ENCODE data around the gene GHDC. TPM values are rescaled to one million over a fixed set of nuclear protein-coding genes. Genes with fewer than 3 reads are reported as not detected.

Gene GHDC, protein sequence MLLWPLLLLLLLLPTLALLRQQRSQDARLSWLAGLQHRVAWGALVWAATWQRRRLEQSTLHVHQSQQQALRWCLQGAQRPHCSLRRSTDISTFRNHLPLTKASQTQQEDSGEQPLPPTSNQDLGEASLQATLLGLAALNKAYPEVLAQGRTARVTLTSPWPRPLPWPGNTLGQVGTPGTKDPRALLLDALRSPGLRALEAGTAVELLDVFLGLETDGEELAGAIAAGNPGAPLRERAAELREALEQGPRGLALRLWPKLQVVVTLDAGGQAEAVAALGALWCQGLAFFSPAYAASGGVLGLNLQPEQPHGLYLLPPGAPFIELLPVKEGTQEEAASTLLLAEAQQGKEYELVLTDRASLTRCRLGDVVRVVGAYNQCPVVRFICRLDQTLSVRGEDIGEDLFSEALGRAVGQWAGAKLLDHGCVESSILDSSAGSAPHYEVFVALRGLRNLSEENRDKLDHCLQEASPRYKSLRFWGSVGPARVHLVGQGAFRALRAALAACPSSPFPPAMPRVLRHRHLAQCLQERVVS
- 15.7 to 22.8 TPM (median 21.1 TPM) in 5 replicates for total RNA-seq (2022; extraction: Qiagen RNA extraction)

DNA sequence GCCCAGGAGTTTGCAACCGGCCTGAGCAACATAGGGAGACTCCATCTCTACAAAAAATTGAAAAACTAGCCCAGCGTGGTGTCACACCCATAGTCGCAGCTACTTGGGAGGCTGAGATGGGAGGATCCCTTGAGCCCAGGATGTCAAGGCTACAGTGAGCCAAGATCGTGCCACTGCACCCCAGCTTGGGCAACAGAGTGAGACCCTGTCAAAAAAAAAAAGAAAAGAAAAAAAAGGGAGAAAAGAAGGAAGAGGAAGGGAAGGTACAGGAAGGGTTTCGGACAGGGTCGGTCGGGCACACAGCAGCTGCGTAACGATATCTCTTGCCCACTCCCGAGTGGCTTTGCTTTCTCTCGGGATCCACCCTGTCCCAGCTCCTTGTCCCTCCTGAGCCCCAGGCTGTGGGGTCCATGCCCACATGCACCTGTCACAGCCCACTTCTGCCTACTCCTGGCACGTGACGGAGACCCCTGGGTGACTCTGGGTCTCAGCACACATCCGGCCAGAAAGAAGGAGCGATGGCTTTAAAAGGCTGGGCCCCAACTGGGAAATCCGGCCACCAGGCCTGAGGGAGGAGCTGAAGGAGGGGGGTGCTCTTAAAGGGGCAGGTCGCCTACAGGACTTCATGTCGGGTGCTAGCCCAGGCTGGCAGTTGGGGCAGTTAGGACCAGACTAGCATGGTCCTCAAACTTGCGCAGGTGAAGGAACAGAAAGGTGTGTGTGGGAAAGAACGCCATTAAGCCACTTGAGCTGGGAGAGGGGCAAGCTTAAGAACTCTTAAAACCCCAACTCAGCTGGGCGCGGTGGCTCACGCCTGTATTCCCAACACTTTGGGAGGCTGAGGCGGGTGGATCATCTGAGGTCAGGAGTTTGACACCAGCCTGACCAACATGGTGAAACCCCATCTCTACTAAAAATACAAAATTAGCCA, at the start of gene GHDC:
Gene GHDC (minus strand): TSS at position 526 of the 931 bp plus-strand sequence. CDS start 913 bp downstream, outside the sequence.

GRCh38 chr17:42184713-42185620, 9.3 kb downstream of the GHDC start, which contains the start of gene HCRT:
Gene HCRT, minus strand, starts transcription at chr17:42185452. Its CDS starts 87 bp downstream, at chr17:42185365.

DNA sequence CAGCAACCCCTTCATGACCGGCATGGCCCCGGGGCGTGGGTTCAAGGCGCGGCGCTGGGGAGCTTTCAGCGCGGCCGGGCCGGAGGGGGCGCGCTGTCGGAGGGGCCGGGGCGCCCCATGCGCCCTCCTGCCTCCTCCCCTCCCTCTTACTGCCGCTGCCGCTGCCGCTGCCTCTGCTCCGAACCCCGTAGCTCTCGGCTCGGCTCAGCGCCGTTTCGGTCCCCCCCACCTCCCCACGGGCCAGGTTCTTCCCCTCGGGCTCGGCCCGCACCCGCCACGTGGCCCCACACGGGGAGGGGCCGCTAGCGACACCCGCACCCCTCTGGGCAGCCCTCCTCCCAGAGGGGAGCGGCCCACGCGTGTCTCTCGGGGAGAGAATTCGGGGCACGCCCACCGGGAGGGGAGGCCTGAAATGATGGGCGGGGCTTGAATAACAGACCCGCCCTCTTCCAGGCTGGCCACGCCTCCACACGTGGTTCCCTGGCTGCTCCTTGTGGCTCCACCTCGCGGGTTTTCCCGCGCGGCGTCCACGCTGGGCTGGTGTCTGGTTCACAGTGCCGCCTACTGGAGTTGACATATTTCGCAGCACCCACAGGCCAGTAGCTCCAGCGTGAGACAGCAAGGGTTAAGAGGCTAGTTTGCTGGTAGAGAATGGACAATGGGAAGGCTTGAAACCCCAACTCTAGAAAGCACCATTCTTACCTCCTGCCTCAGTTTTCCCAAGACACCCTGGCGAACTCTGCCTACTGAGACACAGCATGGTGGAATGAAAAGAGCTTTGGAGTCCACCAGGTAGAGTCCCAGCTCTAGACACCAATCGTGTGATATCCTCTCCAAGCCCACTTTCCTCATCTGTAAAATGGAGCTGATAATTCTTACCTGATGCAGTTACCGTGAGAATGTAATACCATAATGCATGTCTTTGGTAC, 13.1 kb downstream of the GHDC start, which contains the start of gene KCNH4:
Gene KCNH4 (minus strand): TSS at position 221 of the 929 bp plus-strand sequence. CDS start 197 bp downstream, at position 24.

Other genes starting within 250 kb of the GHDC start
- gene CNP, start 227.7 kb downstream of the GHDC start, total RNA-seq (2022; extraction: Qiagen RNA extraction) = 59.8 to 75.7 TPM (median 71.5 TPM) in 5 replicates
- 115 to 125 TPM (median 118 TPM) in 5 replicates for gene DNAJC7, start 177.1 kb downstream of the GHDC start, total RNA-seq (2022; extraction: Qiagen RNA extraction)
- 44.6 to 49.7 TPM (median 48.8 TPM) in 5 replicates for gene NKIRAS2, start 174.4 kb downstream of the GHDC start, total RNA-seq (2022; extraction: Qiagen RNA extraction)
- gene C17orf113, start 143.9 kb downstream of the GHDC start, total RNA-seq (2022; extraction: Qiagen RNA extraction) = 0.47 to 0.94 TPM (median 0.79 TPM) in 5 replicates
- gene ZNF385C, start 96.0 kb downstream of the GHDC start, total RNA-seq (2022; extraction: Qiagen RNA extraction) = 0.09 to 0.29 TPM (median 0.23 TPM) in 5 replicates
- 0.30 to 0.59 TPM (median 0.38 TPM) in 5 replicates for gene DHX58, start 81.8 kb downstream of the GHDC start, total RNA-seq (2022; extraction: Qiagen RNA extraction)
- gene KAT2A, start 73.1 kb downstream of the GHDC start, total RNA-seq (2022; extraction: Qiagen RNA extraction) = 37.5 to 58.5 TPM (median 53.2 TPM) in 5 replicates
- gene HSPB9, start 71.7 kb downstream of the GHDC start, total RNA-seq (2022; extraction: Qiagen RNA extraction) = not detected in 5 replicates
- 223 to 270 TPM (median 267 TPM) in 5 replicates for gene RAB5C, start 39.5 kb downstream of the GHDC start, total RNA-seq (2022; extraction: Qiagen RNA extraction)
- gene KCNH4, start 13.4 kb downstream of the GHDC start, total RNA-seq (2022; extraction: Qiagen RNA extraction) = 0.15 to 0.49 TPM (median 0.39 TPM) in 5 replicates
- 0.23 to 0.29 TPM (median 0.24 TPM) in 4 of 5 replicates, not detected in the other for gene HCRT, start 9.0 kb downstream of the GHDC start, total RNA-seq (2022; extraction: Qiagen RNA extraction)
- 23.3 to 30.2 TPM (median 28.6 TPM) in 5 replicates for gene STAT5B, start 81.9 kb upstream of the GHDC start, total RNA-seq (2022; extraction: Qiagen RNA extraction)
- gene STAT5A, start 94.0 kb upstream of the GHDC start, total RNA-seq (2022; extraction: Qiagen RNA extraction) = 3.8 to 6.8 TPM (median 5.8 TPM) in 5 replicates
- 72.7 to 81.7 TPM (median 77.8 TPM) in 5 replicates for gene STAT3, start 193.9 kb upstream of the GHDC start, total RNA-seq (2022; extraction: Qiagen RNA extraction)
- gene CAVIN1, start 228.8 kb upstream of the GHDC start, total RNA-seq (2022; extraction: Qiagen RNA extraction) = 416 to 511 TPM (median 450 TPM) in 5 replicates

Data from A549 treated with CORT108297 at 1 μM for 4 hours (cell line).